BLaER1 treated with 17β-estradiol and CSF1 and Interleukin-3, amounts not matched to agents 10 nM and 100 nM (cell line): ENCODE results near the gene CLEC7A.
A peak's percentile ranks its signal among the peaks of the same experiment; 100 is the strongest.

Experiments
- H3K27ac ChIP-seq, 11 experiments: shearing (Covaris generic); formaldehyde crosslinking; 2 replicates each; pipeline ENCODE4 v1.8.1; 2022
- H3K27me3 ChIP-seq, 11 experiments: shearing (Covaris generic); formaldehyde crosslinking; 2 replicates each; pipeline ENCODE4 v1.8.1; 2022
- H3K36me3 ChIP-seq, 11 experiments: shearing (Covaris generic); formaldehyde crosslinking; 2 replicates each; pipeline ENCODE4 v1.8.1; 2022
- H3K4me1 ChIP-seq, 10 experiments: shearing (Covaris generic); formaldehyde crosslinking; 2 replicates each; pipeline ENCODE4 v1.8.1; 2022
- H3K4me2 ChIP-seq, 11 experiments: shearing (Covaris generic); formaldehyde crosslinking; 2 replicates each; pipeline ENCODE4 v1.8.1; 2022
- H3K4me3 ChIP-seq, 10 experiments: shearing (Covaris generic); formaldehyde crosslinking; 2 replicates each; pipeline ENCODE4 v1.8.1; 2022
- H3K9ac ChIP-seq, 11 experiments: shearing (Covaris generic); formaldehyde crosslinking; 2 replicates each; pipeline ENCODE4 v1.8.1; 2022
- H3K9me3 ChIP-seq, 11 experiments: shearing (Covaris generic); formaldehyde crosslinking; replicated peaks in 1 of 11; 2 replicates each; pipeline ENCODE4 v1.8.1; 2022
- H4K20me1 ChIP-seq, 11 experiments: shearing (Covaris generic); formaldehyde crosslinking; 2 replicates each; pipeline ENCODE4 v1.8.1; 2022
- Cebpa-rat ChIP-seq, 11 experiments: shearing (Covaris generic); IDR thresholded peaks; 2 replicates each; pipeline ENCODE4 v1.8.1; 2022

CLEC7A gene

GRCh38 chr12:10067942-10068341, 62.1 kb downstream of the CLEC7A start:
- Histone ChIP-seq H3K4me2 (peak overlapping the region; percentile 13 to 80 (median 52); a peak in 21 of 22 replicates), H3K4me1 (peaks cover 14 to 69% (median 24%) of the 10 kb centered on the region in 10 experiments)

GRCh38 chr12:10067264-10067663, 62.7 kb downstream of the CLEC7A start:
- no peak for TF ChIP-seq Cebpa-rat (IDR thresholded peaks at IDR 0.05)
- H3K9ac ChIP-seq: 0 out of 22 replicates have a peak overlapping the region, but pooled peaks of 1 of the 11 experiments have one; percentile 79
- peak overlapping the region in 4 of 11 experiments; percentile 72 to 98 (median 90); a peak in 7 of 22 replicates for H3K27ac ChIP-seq

More at GRCh38 chr12:10067942-10068341, 62.1 kb downstream of the CLEC7A start:
- Histone ChIP-seq H3K36me3 (peaks cover 0 to 6% (median 0%) of the 10 kb centered on the region in 11 experiments; a peak in 1 of 22 replicates), H4K20me1 (no peaks in the 10 kb centered on the region), H3K27me3 (no peaks in the 10 kb centered on the region), H3K9ac (peak overlapping the region in 3 of 11 experiments; percentile 66 to 80 (median 79); a peak in 6 of 22 replicates), H3K9me3 (peaks cover 0 to 12% (median 0%) of the 10 kb centered on the region in 11 experiments; a peak in 4 of 22 replicates), H3K27ac (peak overlapping the region in 6 of 11 experiments; percentile 8 to 98 (median 80); a peak in 10 of 22 replicates), H3K4me3 (0 out of 20 replicates have a peak overlapping the region, but pooled peaks of 2 of the 10 experiments have one; percentile 18 to 20)
- TF ChIP-seq Cebpa-rat (IDR thresholded peaks at IDR 0.05): no peak

More at GRCh38 chr12:10067264-10067663, 62.7 kb downstream of the CLEC7A start:
- H3K9me3 ChIP-seq: peaks cover 0 to 12% (median 0%) of the 10 kb centered on the region in 11 experiments; a peak in 4 of 22 replicates
- H3K27me3 ChIP-seq: no peaks in the 10 kb centered on the region
- peak overlapping the region in 5 of 11 experiments; percentile 52 to 80 (median 76); a peak in 8 of 22 replicates for H3K4me2 ChIP-seq
- H3K36me3 ChIP-seq: peaks cover 0 to 6% (median 0%) of the 10 kb centered on the region in 11 experiments; a peak in 1 of 22 replicates
- peaks cover 14 to 69% (median 24%) of the 10 kb centered on the region in 10 experiments for H3K4me1 ChIP-seq
- H4K20me1 ChIP-seq: no peaks in the 10 kb centered on the region
- H3K4me3 ChIP-seq: no peak overlapping the region
